Measurements from ENCODE around the gene ZNF714.

ZNF714 gene

DNA sequence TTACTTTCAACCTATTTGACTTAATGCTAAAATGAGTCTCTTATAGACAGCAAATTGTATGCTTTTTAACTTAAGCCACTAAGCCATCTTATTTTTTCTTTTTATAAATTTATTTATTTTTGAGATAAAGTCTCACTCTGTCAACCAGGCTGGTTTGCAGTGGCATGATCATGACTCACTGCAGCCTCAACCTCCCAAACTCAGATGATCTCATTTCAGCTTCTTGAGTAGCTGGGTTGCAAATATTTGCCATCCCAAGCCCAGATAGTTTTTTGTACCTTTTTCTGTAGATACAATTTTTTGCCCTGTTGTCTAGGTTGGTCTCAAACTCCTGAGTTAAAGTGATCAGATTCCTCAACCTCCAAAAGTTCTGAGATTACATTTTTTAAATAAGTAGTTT is 27.1 kb downstream of the ZNF714 start:
- in situ Hi-C loops (cut with HindIII; ENCODE audit: low sequenced_read_pairs), result no loop called here
- no peak overlapping the region for H3K4me3 ChIP-seq (ENCODE audit: low read depth, low read length)
- TF ChIP-seq, protein P1, sequence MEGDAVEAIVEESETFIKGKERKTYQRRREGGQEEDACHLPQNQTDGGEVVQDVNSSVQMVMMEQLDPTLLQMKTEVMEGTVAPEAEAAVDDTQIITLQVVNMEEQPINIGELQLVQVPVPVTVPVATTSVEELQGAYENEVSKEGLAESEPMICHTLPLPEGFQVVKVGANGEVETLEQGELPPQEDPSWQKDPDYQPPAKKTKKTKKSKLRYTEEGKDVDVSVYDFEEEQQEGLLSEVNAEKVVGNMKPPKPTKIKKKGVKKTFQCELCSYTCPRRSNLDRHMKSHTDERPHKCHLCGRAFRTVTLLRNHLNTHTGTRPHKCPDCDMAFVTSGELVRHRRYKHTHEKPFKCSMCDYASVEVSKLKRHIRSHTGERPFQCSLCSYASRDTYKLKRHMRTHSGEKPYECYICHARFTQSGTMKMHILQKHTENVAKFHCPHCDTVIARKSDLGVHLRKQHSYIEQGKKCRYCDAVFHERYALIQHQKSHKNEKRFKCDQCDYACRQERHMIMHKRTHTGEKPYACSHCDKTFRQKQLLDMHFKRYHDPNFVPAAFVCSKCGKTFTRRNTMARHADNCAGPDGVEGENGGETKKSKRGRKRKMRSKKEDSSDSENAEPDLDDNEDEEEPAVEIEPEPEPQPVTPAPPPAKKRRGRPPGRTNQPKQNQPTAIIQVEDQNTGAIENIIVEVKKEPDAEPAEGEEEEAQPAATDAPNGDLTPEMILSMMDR (IDR thresholded peaks at IDR 0.05; ENCODE audit: low read depth, low read length), result no peak
- peak; percentile 19 for DNase-seq (ENCODE audit: low read depth, low spot score)

DNA sequence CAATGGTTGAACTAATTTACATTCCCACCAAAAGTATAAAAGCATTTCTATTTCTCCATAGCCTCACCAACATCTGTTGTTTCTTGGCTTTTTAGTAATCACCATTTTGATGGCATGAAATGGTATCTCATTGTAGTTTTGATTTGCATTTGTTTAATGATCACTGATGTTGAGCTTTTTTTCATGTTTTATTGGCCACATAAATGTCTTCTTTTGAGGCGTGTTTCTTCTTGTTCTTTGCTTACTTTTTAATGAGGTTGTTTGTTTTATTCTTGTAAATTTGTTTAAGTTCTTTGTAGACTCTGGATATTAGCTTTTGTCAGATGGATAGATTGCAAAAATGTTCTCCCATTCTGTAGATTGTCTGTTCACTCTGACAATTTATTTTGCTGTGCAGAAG is 28.2 kb downstream of the ZNF714 start:
- in situ Hi-C loops (cut with HindIII; ENCODE audit: low sequenced_read_pairs), result no loop called here
- DNase-seq (ENCODE audit: low read depth, low spot score), result no peak
- H3K4me3 ChIP-seq (ENCODE audit: low read depth, low read length), result no peak overlapping the region
- TF ChIP-seq, protein P1 (IDR thresholded peaks at IDR 0.05; ENCODE audit: low read depth, low read length), result no peak

DNA sequence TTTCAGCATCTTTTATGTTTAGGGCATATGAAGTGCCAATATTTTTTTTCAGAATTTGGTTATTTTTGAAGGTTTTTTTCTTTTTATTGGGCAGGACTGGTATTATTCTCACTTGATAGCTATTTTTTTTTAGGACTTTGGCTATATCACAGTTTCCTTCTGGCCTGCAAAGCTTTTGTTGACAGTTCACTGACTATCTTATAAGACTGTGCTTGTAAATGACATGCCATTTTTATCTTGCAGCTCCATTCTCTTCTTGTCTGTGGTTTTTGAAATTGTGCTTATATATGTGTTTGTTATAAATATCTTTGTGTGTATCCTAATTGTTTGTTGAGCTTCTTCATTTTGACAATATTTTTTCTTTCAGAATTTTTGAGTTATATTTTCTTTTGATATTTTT is 33.4 kb downstream of the ZNF714 start:
- TF ChIP-seq, protein P1 (IDR thresholded peaks at IDR 0.05; ENCODE audit: low read depth, low read length), result no peak
- no peak overlapping the region for H3K4me3 ChIP-seq (ENCODE audit: low read depth, low read length)
- in situ Hi-C loops (cut with HindIII; ENCODE audit: low sequenced_read_pairs), result no loop called here
- no peak for DNase-seq (ENCODE audit: low read depth, low spot score)

DNA sequence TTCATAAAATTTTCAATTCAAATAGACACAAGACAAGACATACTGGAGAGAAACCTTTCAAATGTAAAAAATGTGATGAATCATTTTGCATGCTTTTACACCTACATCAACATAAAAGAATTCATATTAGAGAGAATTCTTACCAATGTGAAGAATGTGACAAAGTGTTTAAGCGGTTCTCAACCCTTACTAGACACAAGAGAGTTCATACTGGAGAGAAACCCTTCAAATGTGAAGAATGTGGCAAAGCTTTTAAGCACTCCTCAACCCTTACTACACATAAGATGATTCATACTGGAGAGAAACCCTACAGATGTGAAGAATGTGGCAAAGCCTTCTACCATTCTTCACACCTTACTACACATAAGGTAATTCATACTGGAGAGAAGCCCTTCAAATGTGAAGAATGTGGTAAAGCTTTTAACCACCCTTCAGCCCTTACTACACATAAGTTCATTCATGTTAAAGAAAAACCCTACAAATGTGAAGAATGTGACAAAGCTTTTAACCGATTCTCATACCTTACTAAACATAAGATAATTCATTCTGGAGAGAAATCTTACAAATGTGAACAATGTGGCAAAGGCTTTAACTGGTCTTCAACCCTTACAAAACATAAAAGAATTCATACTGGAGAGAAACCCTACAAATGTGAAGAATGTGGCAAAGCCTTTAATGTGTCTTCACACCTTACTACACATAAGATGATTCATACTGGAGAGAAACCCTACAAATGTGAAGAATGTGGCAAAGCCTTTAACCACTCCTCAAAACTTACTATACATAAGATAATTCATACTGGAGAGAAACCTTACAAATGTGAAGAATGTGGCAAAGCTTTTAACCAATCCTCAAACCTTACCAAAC is 35.3 kb downstream of the ZNF714 start:
- in situ Hi-C loops (cut with HindIII; ENCODE audit: low sequenced_read_pairs), result no loop called here
- no peak overlapping the region for H3K4me3 ChIP-seq (ENCODE audit: low read depth, low read length)
- DNase-seq (ENCODE audit: low read depth, low spot score), result peak; percentile 1
- TF ChIP-seq, protein P1 (IDR thresholded peaks at IDR 0.05; ENCODE audit: low read depth, low read length), result no peak

DNA sequence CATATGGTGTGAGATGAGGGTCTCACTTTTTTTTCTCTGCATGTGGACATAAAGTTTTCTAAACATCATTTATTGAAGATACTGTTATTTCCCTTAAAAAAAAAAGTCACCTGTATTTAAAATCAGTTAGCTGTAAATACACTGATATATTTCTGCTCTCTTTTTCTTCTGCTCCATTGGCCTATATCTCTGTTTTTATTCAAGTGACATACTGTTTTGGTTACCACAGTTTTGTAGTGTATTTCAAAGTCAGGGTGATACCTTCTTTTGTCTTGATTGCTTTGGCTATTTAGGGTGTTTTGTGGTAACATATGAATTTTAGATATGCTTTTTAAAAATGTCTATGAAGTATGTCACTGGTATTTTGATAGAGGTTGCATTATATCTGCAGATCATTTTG is 44.1 kb downstream of the ZNF714 start:
- H3K4me3 ChIP-seq (ENCODE audit: low read depth, low read length), result no peak overlapping the region
- TF ChIP-seq, protein P1 (IDR thresholded peaks at IDR 0.05; ENCODE audit: low read depth, low read length), result no peak
- no peak for DNase-seq (ENCODE audit: low read depth, low spot score)
- in situ Hi-C loops (cut with HindIII; ENCODE audit: low sequenced_read_pairs), result no loop called here

DNA sequence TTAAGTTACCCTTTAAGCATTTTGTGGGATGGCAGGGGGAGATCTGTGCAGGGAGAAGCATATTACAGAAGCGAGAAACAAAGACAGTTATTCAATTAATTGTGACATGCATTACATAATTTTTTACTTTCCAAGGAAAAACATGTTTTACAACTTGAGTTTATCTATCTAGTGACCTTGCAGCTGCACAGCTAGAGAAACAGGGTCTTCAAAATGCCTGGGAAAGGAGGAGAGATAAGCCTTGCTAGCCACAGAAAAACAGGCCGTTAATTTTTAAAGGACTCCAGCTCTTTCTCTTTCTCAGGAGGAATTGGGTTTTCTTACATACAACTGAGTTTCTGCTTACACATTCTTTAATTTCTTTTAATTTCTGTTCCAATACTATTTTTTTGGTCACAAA is 45.0 kb downstream of the ZNF714 start:
- H3K4me3 ChIP-seq (ENCODE audit: low read depth, low read length), result no peak overlapping the region
- TF ChIP-seq, protein P1 (IDR thresholded peaks at IDR 0.05; ENCODE audit: low read depth, low read length), result no peak
- in situ Hi-C loops (cut with HindIII; ENCODE audit: low sequenced_read_pairs), result no loop called here
- no peak for DNase-seq (ENCODE audit: low read depth, low spot score)

Data from astrocyte of the spinal cord (primary cell).